HepG2 (cell line): ENCODE measurements around the gene TBC1D22A. TPM values are rescaled to one million over a fixed set of nuclear protein-coding genes. Genes with fewer than 3 reads are reported as not detected.

Experiments
- ATAC-seq: fragments of 200-7000 bp; cut with Tn5 transposase; 3 replicates; pipeline ENCODE4 v1.9.1; 2020; ENCODE audit warnings: mild to moderate bottlenecking, moderate library complexity
- BruUV-seq: library from RNA; stranded (reverse); fragments of 400-500 nt; replicated peaks from 2 replicates; lab custom pipeline; 2021; lab: Mats Ljungman, UMichigan
- CTCF ChIA-PET: fragments of 300-600 bp; formaldehyde crosslinking; extraction: SDS; loops from one replicate; lab custom pipeline; 2021; ENCODE audit warnings: low total read pairs, inconsistent platforms, low intra/inter-chr PET ratio; lab: Yijun Ruan, JAX
- POLR2A ChIA-PET: fragments of 350-600 bp; sonication (Branson Sonifier 250); formaldehyde crosslinking; loops from one replicate; lab custom pipeline; 2020; ENCODE audit warnings: antibody characterized with exemption, inconsistent platforms; lab: Yijun Ruan, JAX
- DNase-seq: peaks from one replicate; pipeline ENCODE4 v3.0.0-alpha.2; 2015; ENCODE audit warnings: low spot score
- FAIRE-seq: peaks from 3 replicates; lab custom pipeline; 2011; peaks lifted over from hg19 to GRCh38; lab: Jason Lieb, UNC
- H2AFZ ChIP-seq: one replicate; pipeline ENCODE4 v1.6.1; 2011; ENCODE audit warnings: low read length, inconsistent platforms
- H3K27ac ChIP-seq: fragments of 300-600 bp; 3 replicates; pipeline ENCODE4 v1.8.0; 2011; ENCODE audit warnings: mixed run types, mild to moderate bottlenecking, mixed read lengths, low read length, inconsistent platforms; ENCODE audit not compliant: insufficient read depth; ENCODE audit errors: extremely low read length
- H3K27me3 ChIP-seq, 2 experiments: fragments of 200-600 bp in 1 of 2; 2 replicates in 1 of 2; 3 replicates in 1 of 2; pipeline versions ENCODE4 v1.6.0 to v1.8.0; 2011; ENCODE audit warnings: low read length in 2 of 2, mild to moderate bottlenecking in 2 of 2, moderate library complexity in 2 of 2, inconsistent platforms in 1 of 2; ENCODE audit not compliant: insufficient read depth in 2 of 2, control insufficient read depth in 1 of 2
- H3K36me3 ChIP-seq, 2 experiments: fragments of 200-600 bp in 1 of 2; replicated peaks in 1 of 2; 2 replicates in 1 of 2; 3 replicates in 1 of 2; pipeline versions ENCODE4 v1.5.1 to v1.8.0; 2011; ENCODE audit warnings: low read length in 2 of 2, inconsistent platforms in 1 of 2; ENCODE audit not compliant: insufficient read depth in 2 of 2, control insufficient read depth in 1 of 2
- H3K4me1 ChIP-seq: 2 replicates; pipeline ENCODE4 v1.5.1; 2012; ENCODE audit warnings: low read length, inconsistent platforms; ENCODE audit not compliant: insufficient read depth
- H3K4me2 ChIP-seq: 2 replicates; pipeline ENCODE4 v1.6.0; 2011; ENCODE audit warnings: low read depth, low read length, inconsistent platforms
- H3K4me3 ChIP-seq, 3 experiments: fragments of 200-600 bp in 1 of 3; sonication (generic), shearing (Covaris generic) in 1 of 3; replicated peaks in 1 of 3; 2 replicates each; pipeline ENCODE4 v1.5.1; 2011 to 2016; ENCODE audit warnings: low read length in 3 of 3, inconsistent platforms in 2 of 3, low read depth in 2 of 3, mild to moderate bottlenecking in 2 of 3, control low read depth in 1 of 3, mixed read lengths in 1 of 3; ENCODE audit not compliant: insufficient read depth in 1 of 3
- H3K79me2 ChIP-seq: one replicate; pipeline ENCODE4 v1.6.1; 2011; ENCODE audit warnings: low read length, inconsistent platforms; ENCODE audit not compliant: insufficient read depth
- H3K9ac ChIP-seq: 2 replicates; pipeline ENCODE4 v1.6.0; 2011; ENCODE audit warnings: mild to moderate bottlenecking, low read depth, low read length, inconsistent platforms; ENCODE audit not compliant: insufficient read depth
- H3K9me3 ChIP-seq: 2 replicates; pipeline ENCODE4 v1.5.1; 2012; ENCODE audit warnings: mild to moderate bottlenecking, low read length
- H4K20me1 ChIP-seq: 2 replicates; pipeline ENCODE4 v1.6.0; 2011; ENCODE audit warnings: inconsistent platforms, mild to moderate bottlenecking, low read length, moderate library complexity; ENCODE audit not compliant: insufficient read depth
- CEBPB ChIP-seq: IDR thresholded peaks from 2 replicates; pipeline ENCODE4 v1.6.1; 2011; ENCODE audit warnings: low read depth, low read length, improper control_type of control experiment, borderline replicate concordance
- GTF3A ChIP-seq: sonication (generic); formaldehyde crosslinking; conservative IDR thresholded peaks from 2 replicates; pipeline ENCODE4 v1.4.0; 2020; ENCODE audit warnings: mild to moderate bottlenecking, missing genetic modification reagents
- KMT2A ChIP-seq: sonication (generic); formaldehyde crosslinking; IDR thresholded peaks from 2 replicates; pipeline ENCODE4 v1.4.0; 2020; ENCODE audit warnings: missing genetic modification reagents
- MAF1 ChIP-seq: sonication (generic); formaldehyde crosslinking; IDR thresholded peaks from 2 replicates; pipeline ENCODE4 v1.5.0; 2020; ENCODE audit warnings: missing genetic modification reagents, borderline replicate concordance
- NFYC ChIP-seq: IDR thresholded peaks from 2 replicates; pipeline ENCODE4 v1.6.1; 2016; ENCODE audit warnings: missing genetic modification reagents, missing compliant biosample characterization
- NR2C2 ChIP-seq: sonication (generic); formaldehyde crosslinking; IDR thresholded peaks from 2 replicates; pipeline ENCODE4 v1.4.0; 2020; ENCODE audit warnings: missing genetic modification reagents, mild to moderate bottlenecking, moderate library complexity, borderline replicate concordance
- PHF20 ChIP-seq: sonication (generic); formaldehyde crosslinking; IDR thresholded peaks from 2 replicates; pipeline ENCODE4 v1.5.0; 2020; ENCODE audit warnings: mild to moderate bottlenecking, missing genetic modification reagents
- TFE3 ChIP-seq: IDR thresholded peaks from 2 replicates; pipeline ENCODE4 v1.6.1; 2016
- ZNF317 ChIP-seq: sonication (generic); formaldehyde crosslinking; IDR thresholded peaks from 2 replicates; pipeline ENCODE4 v1.5.0; 2020; ENCODE audit warnings: mild to moderate bottlenecking, missing genetic modification reagents
- ZNF331 ChIP-seq: sonication (generic); formaldehyde crosslinking; IDR thresholded peaks from 2 replicates; pipeline ENCODE4 v1.4.0; 2020; ENCODE audit warnings: missing genetic modification reagents
- ZNF460 ChIP-seq: sonication (generic); formaldehyde crosslinking; IDR thresholded peaks from 2 replicates; pipeline ENCODE4 v1.5.1; 2020; ENCODE audit warnings: missing genetic modification reagents, mild to moderate bottlenecking, borderline replicate concordance
- ZNF550 ChIP-seq: sonication (generic); formaldehyde crosslinking; IDR thresholded peaks from 2 replicates; pipeline ENCODE4 v1.4.0; 2020; ENCODE audit warnings: mild to moderate bottlenecking, missing genetic modification reagents, borderline replicate concordance
- WGBS: methylation state at CpG from one replicate; pipeline ENCODE4 v1.1.6; 2017; ENCODE audit warnings: low lambda C conversion rate; 5-methylcytosine and 5-hydroxymethylcytosine counted together
- in situ Hi-C: cut with HindIII; loops from 2 replicates; pipeline ENCODE4 v1.10.0; 2017; ENCODE audit warnings: low pct_unique_long_range_greater_than_20kb; ENCODE audit not compliant: extremely low pct_ligation_motif_present
- intact Hi-C: fragments of 100-400 bp; cut with micrococcal nuclease; formaldehyde crosslinking; loops from one replicate; pipeline ENCODE4 v1.10.0; 2022; ENCODE audit not compliant: unreplicated experiment
- polyA plus RNA-seq, 8 experiments: library from polyadenylated mRNA; depleted of rRNA in 3 of 8; stranded (reverse) in 7 of 8; unstranded in 1 of 8; fragments of >200 nt; fragmentation: Illumina TruSeq in 4 of 8; extraction: Trizol in 4 of 8; gene quantifications; 2 replicates each; pipeline versions ENCODE4 v1.2.1 to v1.2.3, GENCODE V29; 2011 to 2016; ENCODE audit warnings: low read depth in 4 of 8, missing spikeins in 1 of 8, mixed read lengths in 1 of 8; ENCODE audit not compliant: insufficient read depth in 1 of 8
- total RNA-seq, 5 experiments: library from RNA; depleted of rRNA; stranded (reverse); fragments of >200 nt; fragmentation: Illumina TruSeq; extraction: Trizol; gene quantifications; 2 replicates each; pipeline ENCODE4 v1.2.3, GENCODE V29; 2016; ENCODE audit warnings: low read depth in 1 of 5
- TF ChIP-seq, protein P1 (sequence below): sonication (generic); formaldehyde crosslinking; IDR thresholded peaks from 2 replicates; pipeline ENCODE4 v1.4.0; 2020; ENCODE audit warnings: missing genetic modification reagents, borderline replicate concordance

Gene TBC1D22A
- total and polyA plus RNA-seq, 2 of the 13 experiments (the other 11 are each of a cell fraction or from before 2014, with no cell fraction given) = 17.3 to 18.0 TPM

GRCh38 chr22:46895753-46896152 is 133.3 kb downstream of the TBC1D22A start:
- Histone ChIP-seq H3K4me2 (no peak overlapping the region), H3K9ac (no peak overlapping the region), H4K20me1 (no peaks in the 10 kb centered on the region; the same call in 1 of the 2 replicates), H3K36me3 (peaks cover 5 to 37% of the 10 kb centered on the region in 2 experiments), H3K27me3 (no peaks in the 10 kb centered on the region), H3K27ac (peak overlapping the region; percentile 42), H3K4me1 (peaks cover 33% of the 10 kb centered on the region), H3K79me2 (no peaks in the 10 kb centered on the region), H3K9me3 (no peaks in the 10 kb centered on the region), H2AFZ (no peak overlapping the region), H3K4me3 (no peak overlapping the region)
- CTCF ChIA-PET = no interaction called here
- POLR2A ChIA-PET = interaction anchor here (1.1 kb wide), 1 partner anchor 39 kb away, joined by 3 read pairs; no protein-coding TSS in a partner anchor
- ATAC-seq (no peak), DNase-seq (no peak), FAIRE-seq (no peak)
- in situ Hi-C loops (no loop called here), intact Hi-C loops (no loop called here)
- TF ChIP-seq CEBPB (peak; percentile 22; the same call in 1 of the 2 replicates), NFYC (CRISPR knock-in tag) (no peak)
- WGBS = 93% methylated on average over 11 of the region's 11 CpGs
- no TSS peak for BruUV-seq

DNA sequence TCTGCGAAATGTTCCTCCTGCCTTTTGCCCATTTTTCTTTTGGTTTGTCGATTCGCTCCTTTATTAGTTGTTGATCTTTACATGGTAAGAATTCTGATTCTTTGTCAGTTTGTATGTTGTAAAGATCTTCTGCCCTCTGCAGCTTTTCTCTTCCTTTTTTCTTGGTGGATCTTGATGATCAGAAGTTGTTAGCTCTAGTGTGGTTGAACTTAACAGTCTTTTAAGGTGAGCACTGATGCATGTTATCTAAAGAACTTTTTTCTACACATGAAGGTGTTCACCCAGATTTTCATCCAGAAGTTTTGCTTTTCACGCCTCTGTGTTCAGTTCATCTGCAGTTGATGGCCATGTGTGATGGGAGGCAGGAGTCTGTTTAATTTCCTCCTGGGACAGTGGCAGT is 133.7 kb downstream of the TBC1D22A start:
- H3K79me2 ChIP-seq = no peaks in the 10 kb centered on the region
- FAIRE-seq (no peak), DNase-seq (no peak), ATAC-seq (no peak)
- H3K4me2 ChIP-seq = no peak overlapping the region
- intact Hi-C loops = no loop called here
- no peak for TF ChIP-seq PHF20
- no peak for TF ChIP-seq TFE3
- no peak for TF ChIP-seq ZNF550 (CRISPR knock-in tag)
- no peak for TF ChIP-seq MAF1 (CRISPR knock-in tag)
- TF ChIP-seq NR2C2 = no peak
- TF ChIP-seq ZNF460 = no peak
- TF ChIP-seq, protein P1, sequence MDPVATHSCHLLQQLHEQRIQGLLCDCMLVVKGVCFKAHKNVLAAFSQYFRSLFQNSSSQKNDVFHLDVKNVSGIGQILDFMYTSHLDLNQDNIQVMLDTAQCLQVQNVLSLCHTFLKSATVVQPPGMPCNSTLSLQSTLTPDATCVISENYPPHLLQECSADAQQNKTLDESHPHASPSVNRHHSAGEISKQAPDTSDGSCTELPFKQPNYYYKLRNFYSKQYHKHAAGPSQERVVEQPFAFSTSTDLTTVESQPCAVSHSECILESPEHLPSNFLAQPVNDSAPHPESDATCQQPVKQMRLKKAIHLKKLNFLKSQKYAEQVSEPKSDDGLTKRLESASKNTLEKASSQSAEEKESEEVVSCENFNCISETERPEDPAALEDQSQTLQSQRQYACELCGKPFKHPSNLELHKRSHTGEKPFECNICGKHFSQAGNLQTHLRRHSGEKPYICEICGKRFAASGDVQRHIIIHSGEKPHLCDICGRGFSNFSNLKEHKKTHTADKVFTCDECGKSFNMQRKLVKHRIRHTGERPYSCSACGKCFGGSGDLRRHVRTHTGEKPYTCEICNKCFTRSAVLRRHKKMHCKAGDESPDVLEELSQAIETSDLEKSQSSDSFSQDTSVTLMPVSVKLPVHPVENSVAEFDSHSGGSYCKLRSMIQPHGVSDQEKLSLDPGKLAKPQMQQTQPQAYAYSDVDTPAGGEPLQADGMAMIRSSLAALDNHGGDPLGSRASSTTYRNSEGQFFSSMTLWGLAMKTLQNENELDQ (CRISPR knock-in tag) = no peak
- no peak for TF ChIP-seq ZNF317 (CRISPR knock-in tag)
- no peak for TF ChIP-seq GTF3A (CRISPR knock-in tag)
- no peak for TF ChIP-seq ZNF331
- TF ChIP-seq KMT2A (CRISPR knock-in tag) = no peak
- H3K9me3 ChIP-seq = no peaks in the 10 kb centered on the region
- no TSS peak for BruUV-seq
- H2AFZ ChIP-seq = no peak overlapping the region
- in situ Hi-C loops = no loop called here
- H3K4me3 ChIP-seq = no peak overlapping the region
- H3K9ac ChIP-seq = no peak overlapping the region
- POLR2A ChIA-PET = no interaction called here
- H4K20me1 ChIP-seq = no peaks in the 10 kb centered on the region; the same call in 1 of the 2 replicates
- H3K36me3 ChIP-seq = peaks cover 6 to 35% of the 10 kb centered on the region in 2 experiments
- no peaks in the 10 kb centered on the region for H3K27me3 ChIP-seq
- H3K4me1 ChIP-seq = peaks cover 33% of the 10 kb centered on the region
- 96% methylated on average over 4 of the region's 4 CpGs for WGBS
- CTCF ChIA-PET = no interaction called here
- no peak overlapping the region for H3K27ac ChIP-seq
